Suprapubic skin (tissue), 4 donors: ENCODE measurements around the gene ACTR8. TPM values are rescaled to one million over a fixed set of nuclear protein-coding genes. Genes with fewer than 3 reads are reported as not detected.

Experiments used
- DNase-seq, 2 donors: peaks; one replicate each; pipeline ENCODE4 v3.0.0-alpha.2; 2019; ENCODE audit warnings: low spot score in 2 of 2
- H3K27ac ChIP-seq: fragments of 200-600 bp; sonication (generic); one replicate; pipeline ENCODE4 v1.5.1; 2019
- H3K27me3 ChIP-seq: fragments of 200-600 bp; sonication (generic); one replicate; pipeline ENCODE4 v1.5.1; 2019
- H3K36me3 ChIP-seq: fragments of 200-600 bp; sonication (generic); one replicate; pipeline ENCODE4 v1.5.1; 2019
- H3K4me1 ChIP-seq: fragments of 200-600 bp; sonication (generic); one replicate; pipeline ENCODE4 v1.5.1; 2019
- H3K4me3 ChIP-seq: fragments of 200-600 bp; sonication (generic); one replicate; pipeline ENCODE4 v1.5.1; 2019; ENCODE audit warnings: mild to moderate bottlenecking
- H3K9me3 ChIP-seq: fragments of 200-600 bp; sonication (generic); one replicate; pipeline ENCODE4 v1.5.1; 2019
- EP300 ChIP-seq: sonication (generic); formaldehyde crosslinking; IDR thresholded peaks from one replicate; pipeline ENCODE4 v1.6.1; 2017; ENCODE audit warnings: antibody characterized with exemption
- POLR2A ChIP-seq, 2 donors: fragments of 450-650 bp; IDR thresholded peaks; one replicate each; pipeline ENCODE4 v1.6.1; 2017; ENCODE audit warnings: antibody characterized with exemption in 2 of 2, mild to moderate bottlenecking in 2 of 2, moderate library complexity in 2 of 2
- POLR2AphosphoS5 ChIP-seq, 3 donors: sonication (generic); formaldehyde crosslinking; IDR thresholded peaks; one replicate each; pipeline ENCODE4 v1.6.1; 2017; ENCODE audit warnings: antibody characterized with exemption in 3 of 3
- WGBS: methylation state at CpG from one replicate; pipeline ENCODE4 v1.1.5; 2018; 5-methylcytosine and 5-hydroxymethylcytosine counted together
- total RNA-seq, 4 donors: library from RNA; depleted of rRNA; stranded (reverse); fragments of >200 nt; gene quantifications; one replicate each; pipeline ENCODE4 v1.1.0, GENCODE V29; 2016
- TF ChIP-seq, protein P1 (sequence below), 2 donors: fragments of 200-600 bp in 1 of 2; fragments of 450-650 bp in 1 of 2; sonication (generic) in 1 of 2; IDR thresholded peaks; one replicate each; pipeline ENCODE4 v1.5.1; 2016 to 2019; ENCODE audit warnings: antibody characterized with exemption in 2 of 2, mild to moderate bottlenecking in 1 of 2, moderate library complexity in 1 of 2

Gene ACTR8
- total RNA-seq, 4 donors from 2014 or later = 15.0 to 21.3 (median 15.8) TPM

DNA sequence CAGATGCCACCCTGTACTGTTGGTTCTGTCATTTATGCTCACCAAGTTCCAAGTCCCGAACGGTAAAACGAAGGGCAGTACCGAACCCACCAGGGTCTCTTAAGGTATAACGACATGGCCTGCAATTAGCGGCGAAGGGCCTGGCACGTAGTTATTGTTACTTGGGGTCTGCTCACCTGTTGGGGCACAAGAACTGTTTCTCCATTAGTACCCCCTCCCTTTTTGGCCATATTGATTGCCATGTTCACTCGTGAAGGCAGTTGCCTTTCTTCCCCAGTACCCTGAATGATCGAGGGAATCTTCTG, 35.1 kb downstream of the ACTR8 start:
- Histone ChIP-seq H3K27me3 (peaks cover 16% of the 10 kb centered on the region), H3K27ac (no peak overlapping the region)

DNA sequence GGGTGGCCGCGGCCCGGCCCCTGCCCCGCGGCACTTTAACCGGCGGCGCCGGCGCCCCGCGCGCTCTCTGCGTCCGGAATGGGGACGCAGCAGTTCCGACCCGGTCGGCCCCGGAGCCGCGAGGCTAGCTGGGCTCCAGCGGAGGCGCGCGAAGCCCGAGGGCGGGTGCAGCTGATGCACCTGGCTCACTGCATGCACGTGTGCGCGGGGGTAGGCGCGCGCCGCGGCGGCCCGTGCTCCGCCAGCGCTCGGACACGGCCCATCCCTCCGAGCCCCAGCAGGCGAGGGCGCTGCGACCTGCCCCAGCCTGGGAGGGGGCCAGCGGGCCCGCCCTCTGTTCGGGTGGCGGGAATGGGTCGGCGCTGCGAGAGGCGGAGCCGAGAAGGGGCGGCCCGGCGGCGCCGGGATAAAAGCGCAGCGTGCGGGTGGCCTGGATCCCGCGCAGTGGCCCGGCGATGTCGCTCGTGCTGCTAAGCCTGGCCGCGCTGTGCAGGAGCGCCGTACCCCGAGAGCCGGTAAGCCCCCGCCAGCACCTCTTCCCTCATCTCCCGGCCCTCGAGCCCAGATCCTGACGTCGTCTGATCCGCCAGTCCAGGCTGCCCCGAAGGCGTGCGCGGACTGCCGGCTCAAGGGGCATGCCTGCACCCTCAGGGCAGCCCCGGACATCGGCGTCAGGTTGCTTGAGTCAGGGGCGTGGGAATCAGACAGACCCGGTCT, 35.7 kb downstream of the ACTR8 start, which contains the start of the genes CHDH and IL17RB:
TSS of gene CHDH (minus strand) at position 286 of the 717 bp plus-strand sequence. CDS start 22,411 bp downstream, outside the sequence.
TSS of gene IL17RB (plus strand) at position 435 of the 717 bp plus-strand sequence. CDS start at position 456, 21 bp downstream.
- H3K36me3 ChIP-seq = no peaks in the 10 kb centered on the region
- TF ChIP-seq POLR2AphosphoS5 (IDR thresholded peaks at IDR 0.05) (no peak), POLR2A (IDR thresholded peaks at IDR 0.05) (no peak), EP300 (no peak)
- TF ChIP-seq, protein P1, sequence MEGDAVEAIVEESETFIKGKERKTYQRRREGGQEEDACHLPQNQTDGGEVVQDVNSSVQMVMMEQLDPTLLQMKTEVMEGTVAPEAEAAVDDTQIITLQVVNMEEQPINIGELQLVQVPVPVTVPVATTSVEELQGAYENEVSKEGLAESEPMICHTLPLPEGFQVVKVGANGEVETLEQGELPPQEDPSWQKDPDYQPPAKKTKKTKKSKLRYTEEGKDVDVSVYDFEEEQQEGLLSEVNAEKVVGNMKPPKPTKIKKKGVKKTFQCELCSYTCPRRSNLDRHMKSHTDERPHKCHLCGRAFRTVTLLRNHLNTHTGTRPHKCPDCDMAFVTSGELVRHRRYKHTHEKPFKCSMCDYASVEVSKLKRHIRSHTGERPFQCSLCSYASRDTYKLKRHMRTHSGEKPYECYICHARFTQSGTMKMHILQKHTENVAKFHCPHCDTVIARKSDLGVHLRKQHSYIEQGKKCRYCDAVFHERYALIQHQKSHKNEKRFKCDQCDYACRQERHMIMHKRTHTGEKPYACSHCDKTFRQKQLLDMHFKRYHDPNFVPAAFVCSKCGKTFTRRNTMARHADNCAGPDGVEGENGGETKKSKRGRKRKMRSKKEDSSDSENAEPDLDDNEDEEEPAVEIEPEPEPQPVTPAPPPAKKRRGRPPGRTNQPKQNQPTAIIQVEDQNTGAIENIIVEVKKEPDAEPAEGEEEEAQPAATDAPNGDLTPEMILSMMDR (IDR thresholded peaks at IDR 0.05) = no peak
- peak within 1 kb of the TSS; percentile 73 for H3K27ac ChIP-seq
- H3K27me3 ChIP-seq = peaks cover 16% of the 10 kb centered on the region
- peaks cover 17% of the 10 kb centered on the region for H3K4me1 ChIP-seq
- no peak for DNase-seq
- 12% methylated on average over 13 of the region's 91 CpGs for WGBS
- H3K9me3 ChIP-seq = no peaks in the 10 kb centered on the region
- H3K4me3 ChIP-seq = peak within 1 kb of the TSS; percentile 73

More for the DNA sequence above, 35.1 kb downstream of the ACTR8 start:
- no peaks in the 10 kb centered on the region for H3K9me3 ChIP-seq
- H3K36me3 ChIP-seq = no peaks in the 10 kb centered on the region
- TF ChIP-seq POLR2AphosphoS5 (IDR thresholded peaks at IDR 0.05) = no peak
- no peak for TF ChIP-seq EP300
- TF ChIP-seq, protein P1 (IDR thresholded peaks at IDR 0.05) = no peak
- TF ChIP-seq POLR2A (IDR thresholded peaks at IDR 0.05) = no peak
- H3K4me3 ChIP-seq = peak overlapping the region; percentile 73
- peaks cover 17% of the 10 kb centered on the region for H3K4me1 ChIP-seq
- DNase-seq = no peak
- WGBS = 65% methylated on average over 10 of the region's 10 CpGs

DNA sequence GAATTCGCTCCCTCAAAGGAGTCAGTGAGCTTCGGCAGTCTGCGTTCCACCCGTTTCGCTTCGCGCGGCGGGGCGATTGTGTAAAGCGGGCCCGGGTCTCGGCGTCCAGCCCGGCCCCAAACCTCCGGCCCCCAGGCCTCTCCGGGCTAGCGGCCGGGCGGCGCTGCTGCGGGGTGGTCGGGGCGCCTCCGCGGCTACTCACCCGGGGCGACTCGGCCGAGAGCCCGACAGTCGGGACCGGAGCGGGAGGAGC, 36.1 kb downstream of the ACTR8 start:
- DNase-seq = no peak
- peaks cover 16% of the 10 kb centered on the region for H3K27me3 ChIP-seq
- H3K4me1 ChIP-seq = peaks cover 17% of the 10 kb centered on the region
- H3K36me3 ChIP-seq = no peaks in the 10 kb centered on the region
- peak overlapping the region; percentile 73 for H3K27ac ChIP-seq
- TF ChIP-seq POLR2AphosphoS5 (IDR thresholded peaks at IDR 0.05) (no peak), POLR2A (IDR thresholded peaks at IDR 0.05) (no peak), EP300 (no peak)
- TF ChIP-seq, protein P1 (IDR thresholded peaks at IDR 0.05) = no peak
- no peaks in the 10 kb centered on the region for H3K9me3 ChIP-seq
- WGBS = 2% methylated on average over 11 of the region's 34 CpGs
- peak overlapping the region; percentile 73 for H3K4me3 ChIP-seq

DNA sequence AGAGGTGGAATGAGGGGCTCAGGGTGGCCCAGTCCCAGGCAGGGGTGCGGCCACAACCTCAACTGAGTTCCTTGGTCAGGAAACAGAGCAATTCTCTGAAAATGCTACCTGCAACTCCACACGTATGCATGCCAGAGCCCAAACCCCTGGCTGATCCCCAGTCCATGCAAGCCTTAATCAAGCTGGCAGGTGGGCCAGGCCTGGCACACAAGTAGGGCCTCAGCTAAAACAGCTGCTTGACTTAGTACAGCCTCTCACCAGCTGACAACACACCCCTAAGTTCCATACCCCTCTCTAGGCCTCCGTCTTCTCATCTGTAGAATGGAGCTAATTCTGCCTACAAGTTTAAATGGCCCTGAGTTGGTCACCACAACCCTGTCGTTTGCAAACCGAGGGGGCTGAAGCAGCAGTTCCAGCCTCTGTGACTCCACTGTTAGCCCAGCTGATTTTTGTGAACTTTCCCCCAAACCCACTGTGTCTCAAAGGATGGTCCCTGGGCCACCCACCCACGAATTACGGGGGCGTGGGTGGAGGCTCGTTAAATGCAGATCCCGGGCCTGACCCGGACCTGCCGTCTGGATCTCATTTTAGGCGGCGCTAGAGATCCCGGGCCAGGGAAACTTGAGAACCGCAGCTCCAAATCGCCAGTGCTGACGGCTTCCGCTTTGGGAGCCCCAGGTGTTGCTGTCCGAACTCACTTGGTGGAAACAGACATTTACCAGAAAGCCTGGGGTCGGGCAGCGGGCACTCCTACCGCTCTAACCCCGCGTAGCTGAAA, 36.7 kb downstream of the ACTR8 start:
- peaks cover 17% of the 10 kb centered on the region for H3K4me1 ChIP-seq
- peaks cover 16% of the 10 kb centered on the region for H3K27me3 ChIP-seq
- H3K9me3 ChIP-seq = no peaks in the 10 kb centered on the region
- peak overlapping the region; percentile 73 for H3K27ac ChIP-seq
- no peak for DNase-seq
- WGBS = 25% methylated on average over 11 of the region's 25 CpGs
- peak overlapping the region; percentile 73 for H3K4me3 ChIP-seq
- H3K36me3 ChIP-seq = no peaks in the 10 kb centered on the region
- TF ChIP-seq, protein P1 (IDR thresholded peaks at IDR 0.05) = no peak
- TF ChIP-seq POLR2AphosphoS5 (IDR thresholded peaks at IDR 0.05) (no peak), EP300 (no peak), POLR2A (IDR thresholded peaks at IDR 0.05) (no peak)
